GM21515 (cell line): ENCODE data around the gene SGIP1.

Experiments used
- ATAC-seq: cut with Tn5 transposase; IDR thresholded peaks from one replicate; pipeline ENCODE4 v1.9.1; 2021; ENCODE audit not compliant: unreplicated experiment

The SGIP1 gene

GRCh38 chr1:66533804-66534740 lies at the start of gene SGIP1:
TSS of gene SGIP1 (plus strand) at chr1:66534153. CDS start at chr1:66534359, 206 bp downstream.
- ATAC-seq: no peak

- ATAC-seq: no peak
These were observed 44.8 kb upstream of the SGIP1 start for GRCh38 chr1:66489151-66489550.

- ATAC-seq: no peak
These were observed 43.9 kb upstream of the SGIP1 start for GRCh38 chr1:66489972-66490601.

- no peak for ATAC-seq
These were observed 43.1 kb upstream of the SGIP1 start for GRCh38 chr1:66490816-66491215.

- ATAC-seq: no peak
These were observed 41.5 kb upstream of the SGIP1 start for GRCh38 chr1:66492424-66492823.

GRCh38 chr1:66493731-66494130 lies 40.2 kb upstream of the SGIP1 start:
- ATAC-seq: no peak

GRCh38 chr1:66494482-66494881 lies 39.5 kb upstream of the SGIP1 start:
- ATAC-seq: no peak

- no peak for ATAC-seq
These were observed 38.5 kb upstream of the SGIP1 start for GRCh38 chr1:66495495-66495894.

- ATAC-seq: no peak
These were observed 36.0 kb upstream of the SGIP1 start for GRCh38 chr1:66497910-66498309.

GRCh38 chr1:66500301-66500700 lies 33.7 kb upstream of the SGIP1 start:
- ATAC-seq: no peak

GRCh38 chr1:66502086-66502485 lies 31.9 kb upstream of the SGIP1 start:
- ATAC-seq: no peak

- peak; percentile 93 for ATAC-seq
These were observed 30.0 kb upstream of the SGIP1 start for GRCh38 chr1:66503841-66504470.

GRCh38 chr1:66505671-66506392 lies 28.1 kb upstream of the SGIP1 start:
- ATAC-seq: no peak

GRCh38 chr1:66506393-66506687 lies 27.6 kb upstream of the SGIP1 start:
- ATAC-seq: no peak

GRCh38 chr1:66506991-66507390 lies 27.0 kb upstream of the SGIP1 start:
- ATAC-seq: no peak

- no peak for ATAC-seq
These were observed 23.5 kb upstream of the SGIP1 start for GRCh38 chr1:66510407-66510806.

- ATAC-seq: no peak
These were observed 22.8 kb upstream of the SGIP1 start for GRCh38 chr1:66511118-66511517.

GRCh38 chr1:66517959-66518358 lies 16.0 kb upstream of the SGIP1 start:
- ATAC-seq: no peak

- ATAC-seq: no peak
These were observed 15.3 kb upstream of the SGIP1 start for GRCh38 chr1:66518654-66519053.

GRCh38 chr1:66519992-66520391 lies 14.0 kb upstream of the SGIP1 start:
- no peak for ATAC-seq

- no peak for ATAC-seq
These were observed 13.3 kb upstream of the SGIP1 start for GRCh38 chr1:66520655-66521054.
